ENCODE results near the gene ANXA6. TPM values are rescaled to one million over a fixed set of nuclear protein-coding genes. Genes with fewer than 3 reads are reported as not detected.

The ANXA6 gene
- total and polyA plus RNA-seq, 2 experiments from 2014 or later = 122 to 152 TPM

DNA sequence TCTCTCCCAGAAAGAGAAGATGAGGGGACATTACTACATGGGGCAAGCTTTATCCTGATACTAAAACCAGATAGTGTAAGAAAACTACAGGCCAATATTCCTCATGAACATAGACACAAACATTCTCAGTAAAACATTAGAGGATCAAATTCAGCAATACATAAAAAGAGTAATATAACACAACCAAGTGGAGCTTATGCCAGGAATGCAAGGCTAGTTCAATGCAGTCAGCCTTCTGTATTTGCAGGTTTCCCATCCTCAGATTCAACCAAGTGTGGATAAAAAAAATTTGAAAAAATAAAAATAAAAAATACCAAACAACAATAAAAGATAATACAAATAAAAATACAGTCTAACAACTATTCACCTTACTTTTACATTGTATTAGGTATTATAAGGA lies 35.0 kb upstream of the ANXA6 start:
- Histone ChIP-seq H3K27ac (no peak overlapping the region), H3K4me3 (no peak overlapping the region), H3K9me3 (ENCODE audit: low read depth) (no peaks in the 10 kb centered on the region), H3K27me3 (no peaks in the 10 kb centered on the region), H3K4me2 (no peak overlapping the region), H4K20me1 (ENCODE audit: insufficient read depth, poor library complexity, severe bottlenecking) (no peaks in the 10 kb centered on the region), H2AFZ (no peak overlapping the region), H3K9me2 (replicated peaks; ENCODE audit: insufficient read depth) (no peaks in the 10 kb centered on the region), H3K4me1 (ENCODE audit: insufficient read depth) (no peaks in the 10 kb centered on the region), H3K36me3 (replicated peaks; ENCODE audit: insufficient read depth, low read depth) (no peaks in the 10 kb centered on the region), H3K79me2 (no peaks in the 10 kb centered on the region)
- DNase-seq (ENCODE audit: low spot score) = no peak
- no peak for TF ChIP-seq EZH2phosphoT487 (IDR thresholded peaks at IDR 0.05; ENCODE audit: low read depth, severe bottlenecking, unreplicated experiment)
- TF ChIP-seq EZH2 (IDR thresholded peaks at IDR 0.05; ENCODE audit: borderline replicate concordance) = no peak
- TF ChIP-seq, protein P1, sequence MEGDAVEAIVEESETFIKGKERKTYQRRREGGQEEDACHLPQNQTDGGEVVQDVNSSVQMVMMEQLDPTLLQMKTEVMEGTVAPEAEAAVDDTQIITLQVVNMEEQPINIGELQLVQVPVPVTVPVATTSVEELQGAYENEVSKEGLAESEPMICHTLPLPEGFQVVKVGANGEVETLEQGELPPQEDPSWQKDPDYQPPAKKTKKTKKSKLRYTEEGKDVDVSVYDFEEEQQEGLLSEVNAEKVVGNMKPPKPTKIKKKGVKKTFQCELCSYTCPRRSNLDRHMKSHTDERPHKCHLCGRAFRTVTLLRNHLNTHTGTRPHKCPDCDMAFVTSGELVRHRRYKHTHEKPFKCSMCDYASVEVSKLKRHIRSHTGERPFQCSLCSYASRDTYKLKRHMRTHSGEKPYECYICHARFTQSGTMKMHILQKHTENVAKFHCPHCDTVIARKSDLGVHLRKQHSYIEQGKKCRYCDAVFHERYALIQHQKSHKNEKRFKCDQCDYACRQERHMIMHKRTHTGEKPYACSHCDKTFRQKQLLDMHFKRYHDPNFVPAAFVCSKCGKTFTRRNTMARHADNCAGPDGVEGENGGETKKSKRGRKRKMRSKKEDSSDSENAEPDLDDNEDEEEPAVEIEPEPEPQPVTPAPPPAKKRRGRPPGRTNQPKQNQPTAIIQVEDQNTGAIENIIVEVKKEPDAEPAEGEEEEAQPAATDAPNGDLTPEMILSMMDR (IDR thresholded peaks at IDR 0.05; ENCODE audit: poor library complexity) = no peak

DNA sequence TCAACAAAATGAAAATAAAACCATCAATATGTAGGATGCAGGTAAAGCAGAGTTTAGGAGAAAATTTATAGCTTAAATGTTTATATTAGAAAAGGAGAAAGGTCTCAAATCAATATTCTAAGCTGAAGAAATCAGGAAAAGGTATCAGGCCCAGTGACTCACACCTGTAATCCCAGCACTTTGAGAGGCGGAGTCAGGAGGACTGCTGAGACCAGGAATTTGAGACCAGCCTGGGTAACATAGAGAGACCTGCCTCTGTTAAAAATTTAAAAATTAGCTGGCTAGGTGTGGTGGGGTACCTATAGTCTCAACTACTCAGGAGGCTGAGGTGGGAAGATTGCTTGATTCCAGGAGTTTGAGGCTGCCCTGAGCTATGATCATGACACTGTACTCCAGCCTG lies 34.1 kb upstream of the ANXA6 start:
- DNase-seq (ENCODE audit: low spot score) = no peak
- H3K4me2 ChIP-seq = no peak overlapping the region
- WGBS (ENCODE audit: low lambda C conversion rate, missing lambda C conversion rate) = 91% methylated on average over 1 of the region's 1 CpG
- H3K27me3 ChIP-seq = no peaks in the 10 kb centered on the region
- H3K79me2 ChIP-seq = no peaks in the 10 kb centered on the region
- H3K4me3 ChIP-seq = no peak overlapping the region
- H3K9me3 ChIP-seq (ENCODE audit: low read depth) = no peaks in the 10 kb centered on the region
- no peak overlapping the region for H2AFZ ChIP-seq
- no peaks in the 10 kb centered on the region for H3K4me1 ChIP-seq (ENCODE audit: insufficient read depth)
- H4K20me1 ChIP-seq (ENCODE audit: insufficient read depth, poor library complexity, severe bottlenecking) = no peaks in the 10 kb centered on the region
- H3K9me2 ChIP-seq (replicated peaks; ENCODE audit: insufficient read depth) = no peaks in the 10 kb centered on the region
- H3K36me3 ChIP-seq (replicated peaks; ENCODE audit: insufficient read depth, low read depth) = no peaks in the 10 kb centered on the region
- H3K27ac ChIP-seq = no peak overlapping the region
- TF ChIP-seq EZH2 (IDR thresholded peaks at IDR 0.05; ENCODE audit: borderline replicate concordance) (no peak), EZH2phosphoT487 (IDR thresholded peaks at IDR 0.05; ENCODE audit: low read depth, severe bottlenecking, unreplicated experiment) (no peak)
- TF ChIP-seq, protein P1 (IDR thresholded peaks at IDR 0.05; ENCODE audit: poor library complexity) = no peak

DNA sequence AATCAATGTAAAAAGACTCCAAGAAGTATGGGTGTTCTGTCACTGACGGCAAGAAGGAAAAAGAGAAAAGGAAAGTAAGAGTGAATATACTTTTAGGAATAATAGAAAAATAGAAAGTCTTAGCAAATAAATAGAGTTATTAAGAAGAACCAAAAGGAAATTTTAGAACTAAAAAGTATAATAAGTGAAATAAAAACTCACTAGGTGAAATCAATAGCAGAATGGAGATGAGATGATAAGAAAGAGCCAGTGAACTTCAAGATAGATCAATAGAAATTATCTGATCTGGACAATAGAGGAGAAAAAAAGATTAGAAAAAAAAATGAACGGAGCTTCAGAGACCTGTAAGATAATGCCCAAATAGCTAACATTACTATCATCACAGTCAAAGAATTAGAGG lies 31.6 kb upstream of the ANXA6 start:
- Histone ChIP-seq H3K4me3 (no peak overlapping the region), H3K27ac (no peak overlapping the region), H3K79me2 (no peaks in the 10 kb centered on the region), H3K9me3 (ENCODE audit: low read depth) (no peaks in the 10 kb centered on the region), H3K9me2 (replicated peaks; ENCODE audit: insufficient read depth) (no peaks in the 10 kb centered on the region), H3K4me2 (no peak overlapping the region), H3K27me3 (no peaks in the 10 kb centered on the region), H4K20me1 (ENCODE audit: insufficient read depth, poor library complexity, severe bottlenecking) (no peaks in the 10 kb centered on the region), H3K36me3 (replicated peaks; ENCODE audit: insufficient read depth, low read depth) (no peaks in the 10 kb centered on the region), H2AFZ (no peak overlapping the region), H3K4me1 (ENCODE audit: insufficient read depth) (no peaks in the 10 kb centered on the region)
- TF ChIP-seq EZH2 (IDR thresholded peaks at IDR 0.05; ENCODE audit: borderline replicate concordance) (no peak), EZH2phosphoT487 (IDR thresholded peaks at IDR 0.05; ENCODE audit: low read depth, severe bottlenecking, unreplicated experiment) (no peak)
- TF ChIP-seq, protein P1 (IDR thresholded peaks at IDR 0.05; ENCODE audit: poor library complexity) = no peak
- WGBS (ENCODE audit: low lambda C conversion rate, missing lambda C conversion rate) = 82% methylated on average over 2 of the region's 2 CpGs
- DNase-seq (ENCODE audit: low spot score) = no peak

DNA sequence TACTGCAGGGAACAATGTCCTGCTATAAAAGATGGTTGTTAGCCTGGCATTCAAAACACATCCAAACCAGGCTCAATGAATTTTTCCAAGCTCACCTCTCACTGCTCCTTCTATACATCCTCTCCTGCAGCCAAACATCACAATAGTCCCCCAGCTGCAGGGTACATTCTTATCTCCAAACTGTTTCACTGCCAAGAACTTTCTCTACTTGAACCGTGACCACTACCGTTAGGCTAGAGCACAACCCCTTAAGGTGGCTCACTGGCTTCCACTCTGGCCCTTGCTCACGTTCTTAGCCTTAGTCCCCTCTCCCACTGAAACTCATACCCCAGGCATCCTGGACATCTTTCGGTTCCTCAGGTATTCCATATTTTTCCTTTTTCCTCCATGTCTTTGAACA lies 29.0 kb upstream of the ANXA6 start:
- DNase-seq (ENCODE audit: low spot score) = no peak
- no peak overlapping the region for H3K4me3 ChIP-seq
- WGBS (ENCODE audit: low lambda C conversion rate, missing lambda C conversion rate) = 75% methylated on average over 4 of the region's 4 CpGs
- H3K36me3 ChIP-seq (replicated peaks; ENCODE audit: insufficient read depth, low read depth) = no peaks in the 10 kb centered on the region
- H3K9me3 ChIP-seq (ENCODE audit: low read depth) = no peaks in the 10 kb centered on the region
- TF ChIP-seq EZH2phosphoT487 (IDR thresholded peaks at IDR 0.05; ENCODE audit: low read depth, severe bottlenecking, unreplicated experiment) (no peak), EZH2 (IDR thresholded peaks at IDR 0.05; ENCODE audit: borderline replicate concordance) (no peak)
- TF ChIP-seq, protein P1 (IDR thresholded peaks at IDR 0.05; ENCODE audit: poor library complexity) = no peak
- no peaks in the 10 kb centered on the region for H3K9me2 ChIP-seq (replicated peaks; ENCODE audit: insufficient read depth)
- H3K4me2 ChIP-seq = no peak overlapping the region
- no peaks in the 10 kb centered on the region for H4K20me1 ChIP-seq (ENCODE audit: insufficient read depth, poor library complexity, severe bottlenecking)
- H3K4me1 ChIP-seq (ENCODE audit: insufficient read depth) = peaks cover 7% of the 10 kb centered on the region
- H3K27ac ChIP-seq = no peak overlapping the region
- no peak overlapping the region for H2AFZ ChIP-seq
- H3K27me3 ChIP-seq = no peaks in the 10 kb centered on the region
- no peaks in the 10 kb centered on the region for H3K79me2 ChIP-seq
